PC-9 (cell line): ENCODE results near the gene TGIF1.

Source experiments
- CTCF ChIP-seq: fragments of 200-600 bp; sonication (generic); conservative IDR thresholded peaks from 2 replicates; pipeline ENCODE4 v1.6.1; 2017; ENCODE audit warnings: mixed run types, antibody characterized with exemption, mild to moderate bottlenecking, moderate library complexity
- EZH2 ChIP-seq: fragments of 200-600 bp; sonication (generic); IDR thresholded peaks from 2 replicates; pipeline ENCODE4 v1.8.0; 2017; ENCODE audit warnings: antibody characterized with exemption, low read depth

DNA sequence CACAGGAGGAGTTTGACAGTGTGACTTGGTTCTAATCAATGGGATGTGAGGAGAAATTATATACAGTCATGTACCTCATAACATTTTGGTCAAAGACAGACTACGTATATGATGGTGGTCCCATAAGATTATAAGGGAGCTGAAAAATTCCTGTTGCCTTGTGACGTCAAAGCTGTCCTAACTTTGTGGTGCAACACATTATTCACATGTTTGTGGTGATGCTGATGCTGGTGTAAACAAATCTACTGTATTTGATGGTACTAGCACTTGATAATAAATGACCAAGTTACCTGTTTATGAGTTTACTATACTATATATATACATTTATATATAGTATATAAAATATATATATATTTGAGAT, 29.1 kb upstream of the TGIF1 start:
- TF ChIP-seq CTCF (no peak), EZH2 (no peak)
